IMR-90 (cell line): ENCODE data around the gene SDK1. TPM values are rescaled to one million over a fixed set of nuclear protein-coding genes. Genes with fewer than 3 reads are reported as not detected.

Source experiments
- ATAC-seq: fragments of 200-7000 bp; cut with Tn5 transposase; 2 replicates; pipeline ENCODE4 v1.9.1; 2020; ENCODE audit warnings: low read depth, mild to moderate bottlenecking, moderate library complexity
- BruUV-seq: library from RNA; stranded (reverse); fragments of 400-500 nt; replicated peaks from 2 replicates; lab custom pipeline; 2021; lab: Mats Ljungman, UMichigan
- CTCF ChIA-PET: fragments of 300-600 bp; formaldehyde crosslinking; extraction: SDS; loops from one replicate; lab custom pipeline; 2021; ENCODE audit warnings: antibody characterized with exemption; lab: Yijun Ruan, JAX
- POLR2A ChIA-PET: fragments of 300-600 bp; sonication (Branson Sonifier 250); formaldehyde crosslinking; loops from one replicate; lab custom pipeline; 2022; ENCODE audit warnings: antibody characterized with exemption; ENCODE audit not compliant: unreplicated experiment; lab: Charles Lee
- DNase-seq: peaks from one replicate; pipeline ENCODE4 v3.0.0; 2013
- H2AFZ ChIP-seq: replicated peaks from 2 replicates; pipeline ENCODE3; 2013; ENCODE audit warnings: low read length, mild to moderate bottlenecking; ENCODE audit not compliant: poor library complexity
- H2AK5ac ChIP-seq: 2 replicates; pipeline ENCODE4 v1.6.1; 2013; ENCODE audit warnings: low read depth, low read length, inconsistent platforms
- H2AK9ac ChIP-seq: replicated peaks from 2 replicates; pipeline ENCODE3; 2013; ENCODE audit warnings: mild to moderate bottlenecking, low read depth, low read length, moderate library complexity; ENCODE audit not compliant: poor library complexity
- H2BK120ac ChIP-seq: 2 replicates; pipeline ENCODE4 v1.6.1; 2013; ENCODE audit warnings: low read depth, low read length, inconsistent platforms
- H2BK15ac ChIP-seq: 3 replicates; pipeline ENCODE4 v1.6.1; 2013; ENCODE audit warnings: low read depth, low read length, inconsistent platforms
- H2BK20ac ChIP-seq: 2 replicates; pipeline ENCODE4 v1.6.1; 2013; ENCODE audit warnings: low read depth, mild to moderate bottlenecking, inconsistent platforms, low read length, moderate library complexity
- H2BK5ac ChIP-seq: 2 replicates; pipeline ENCODE4 v1.6.1; 2013; ENCODE audit warnings: mild to moderate bottlenecking, low read depth, low read length, inconsistent platforms; ENCODE audit not compliant: poor library complexity, severe bottlenecking
- H3K14ac ChIP-seq: replicated peaks from 2 replicates; pipeline ENCODE4 v1.6.1; 2013; ENCODE audit warnings: low read depth, low read length, inconsistent platforms
- H3K18ac ChIP-seq: 2 replicates; pipeline ENCODE4 v1.6.1; 2013; ENCODE audit warnings: low read depth, low read length, control low read depth
- H3K23ac ChIP-seq: 2 replicates; pipeline ENCODE4 v1.6.1; 2013; ENCODE audit warnings: low read depth, low read length, inconsistent platforms
- H3K27ac ChIP-seq: 2 replicates; pipeline ENCODE4 v1.5.1; 2013; ENCODE audit warnings: mild to moderate bottlenecking, control low read depth, low read length; ENCODE audit not compliant: insufficient read depth
- H3K27me3 ChIP-seq: 2 replicates; pipeline ENCODE4 v1.6.1; 2013; ENCODE audit warnings: low read length; ENCODE audit not compliant: control insufficient read depth, insufficient read depth
- H3K36me3 ChIP-seq: 2 replicates; pipeline ENCODE4 v1.6.1; 2013; ENCODE audit warnings: low read length, mixed read lengths; ENCODE audit not compliant: control insufficient read depth, insufficient read depth
- H3K4ac ChIP-seq: 2 replicates; pipeline ENCODE4 v1.6.1; 2013; ENCODE audit warnings: low read depth, low read length, inconsistent platforms
- H3K4me1 ChIP-seq: 2 replicates; pipeline ENCODE4 v1.6.1; 2013; ENCODE audit warnings: low read length, mixed read lengths; ENCODE audit not compliant: control insufficient read depth, insufficient read depth
- H3K4me2 ChIP-seq: 2 replicates; pipeline ENCODE4 v1.6.1; 2013; ENCODE audit warnings: low read depth, mild to moderate bottlenecking, control low read depth, low read length, moderate library complexity
- H3K4me3 ChIP-seq: 2 replicates; pipeline ENCODE4 v1.5.1; 2013; ENCODE audit warnings: low read depth, mild to moderate bottlenecking, control low read depth, low read length, moderate library complexity; ENCODE audit not compliant: insufficient read depth
- H3K56ac ChIP-seq: 2 replicates; pipeline ENCODE4 v1.6.1; 2013; ENCODE audit warnings: low read length, inconsistent platforms; ENCODE audit not compliant: insufficient read depth; ENCODE audit errors: extremely low read depth
- H3K79me1 ChIP-seq, 2 experiments: 2 replicates each; pipeline ENCODE4 v1.6.1; 2013; ENCODE audit warnings: low read length in 2 of 2, inconsistent platforms in 1 of 2, low read depth in 1 of 2
- H3K9ac ChIP-seq: 2 replicates; pipeline ENCODE4 v1.6.1; 2013; ENCODE audit warnings: low read depth, low read length, control low read depth
- H3K9me1 ChIP-seq: 2 replicates; pipeline ENCODE4 v1.6.1; 2013; ENCODE audit warnings: low read length, inconsistent platforms; ENCODE audit not compliant: insufficient read depth
- H3K9me3 ChIP-seq: 2 replicates; pipeline ENCODE4 v1.6.1; 2013; ENCODE audit warnings: low read length; ENCODE audit not compliant: control insufficient read depth, insufficient read depth
- H4K20me1 ChIP-seq: 2 replicates; pipeline ENCODE4 v1.6.1; 2013; ENCODE audit warnings: low read length, inconsistent platforms; ENCODE audit not compliant: insufficient read depth
- H4K5ac ChIP-seq: 2 replicates; pipeline ENCODE4 v1.6.1; 2013; ENCODE audit warnings: mild to moderate bottlenecking, low read depth, low read length, control low read depth
- H4K8ac ChIP-seq, 2 experiments: 2 replicates each; pipeline ENCODE4 v1.6.1; 2013; ENCODE audit warnings: low read depth in 2 of 2, low read length in 2 of 2, control low read depth in 1 of 2, inconsistent platforms in 1 of 2
- H4K91ac ChIP-seq: 2 replicates; pipeline ENCODE4 v1.6.1; 2013; ENCODE audit warnings: low read depth, low read length, inconsistent platforms; ENCODE audit not compliant: insufficient read depth
- MAFK ChIP-seq: IDR thresholded peaks from 2 replicates; pipeline ENCODE4 v1.6.1; 2012; ENCODE audit warnings: low read depth, low read length, improper control_type of control experiment
- POLR2A ChIP-seq: IDR thresholded peaks from 2 replicates; pipeline ENCODE4 v1.6.1; 2012; ENCODE audit warnings: mild to moderate bottlenecking, low read depth, low read length
- RFX5 ChIP-seq: IDR thresholded peaks from 2 replicates; pipeline ENCODE4 v1.8.0; 2012; ENCODE audit warnings: low read depth, mild to moderate bottlenecking, low read length, moderate library complexity
- SMC3 ChIP-seq: fragments of 150-350 bp; IDR thresholded peaks from 2 replicates; pipeline ENCODE4 v1.6.1; 2016; ENCODE audit warnings: low read depth, mild to moderate bottlenecking, antibody characterized with exemption, low read length, moderate library complexity
- WGBS, 2 experiments: methylation state at CpG; one replicate each; pipeline versions ENCODE4 v1.1.5 to v1.1.7; 2013; ENCODE audit warnings: missing lambda C conversion rate in 2 of 2; ENCODE audit not compliant: insufficient read length in 1 of 2; ENCODE audit errors: extremely low coverage in 2 of 2; 5-methylcytosine and 5-hydroxymethylcytosine counted together
- dilution Hi-C: fragments of 300-500 bp; cut with HindIII; formaldehyde crosslinking; loops from one replicate; pipeline ENCODE4 v1.14.3; 2018; ENCODE audit warnings: low sequenced_read_pairs; ENCODE audit not compliant: unreplicated experiment
- in situ Hi-C: fragments of 300-500 bp; cut with MboI; formaldehyde crosslinking; loops from 3 replicates; pipeline ENCODE4 v1.14.3; 2019; ENCODE audit warnings: low sequenced_read_pairs, inconsistent platforms, mixed read lengths
- intact Hi-C: fragments of 100-400 bp; cut with micrococcal nuclease; formaldehyde crosslinking; loops from 2 replicates; pipeline ENCODE4 v1.10.0; 2022
- polyA plus RNA-seq, 3 experiments: library from polyadenylated mRNA; depleted of rRNA; stranded (reverse); fragments of >200 nt; gene quantifications; 2 replicates each; pipeline ENCODE4 v1.2.3, GENCODE V29; 2012; ENCODE audit warnings: low replicate concordance in 1 of 3
- total RNA-seq: library from RNA; depleted of rRNA; stranded (reverse); fragments of >200 nt; gene quantifications from 2 replicates; pipeline ENCODE4 v1.2.3, GENCODE V29; 2012

The SDK1 gene
- total and polyA plus RNA-seq, 2 of the 4 experiments (the other 2 are of a cell fraction): 1.5 to 1.6 TPM

GRCh38 chr7:3721422-3721821, 420.4 kb downstream of the SDK1 start:
- BruUV-seq: no TSS peak
- ATAC-seq: no peak

More at GRCh38 chr7:3721422-3721821, 420.4 kb downstream of the SDK1 start:
- POLR2A ChIA-PET: no interaction called here
- Histone ChIP-seq H2AK9ac (no peak overlapping the region), H4K91ac (no peak overlapping the region), H3K79me1 (no peaks in the 10 kb centered on the region), H3K9me3 (0 out of 2 replicates have a peak, but pooled peaks cover under 1% of the 10 kb centered on the region), H3K9ac (no peak overlapping the region), H4K20me1 (no peaks in the 10 kb centered on the region), H2AFZ (no peak overlapping the region), H3K9me1 (no peaks in the 10 kb centered on the region), H2BK20ac (no peak overlapping the region), H3K56ac (no peak overlapping the region; the same call in 1 of the 2 replicates), H2AK5ac (no peak overlapping the region), H3K18ac (no peak overlapping the region), H3K4ac (no peak overlapping the region), H3K27me3 (no peaks in the 10 kb centered on the region), H3K27ac (no peak overlapping the region), H3K23ac (no peak overlapping the region), H3K36me3 (no peaks in the 10 kb centered on the region), H4K5ac (no peak overlapping the region), H2BK5ac (no peak overlapping the region), H3K4me2 (no peak overlapping the region), H3K4me1 (no peaks in the 10 kb centered on the region), H4K8ac (no peak overlapping the region), H3K14ac (no peak overlapping the region), H2BK15ac (no peak overlapping the region), H3K4me3 (no peak overlapping the region), H2BK120ac (no peak overlapping the region)
- dilution Hi-C loops: no loop called here
- intact Hi-C loops: no loop called here
- TF ChIP-seq POLR2A (no peak), RFX5 (no peak), MAFK (no peak), SMC3 (no peak)
- no CpG with 5 or more reads among the region's 3 CpGs for WGBS, 2 experiments
- no peak for DNase-seq
- in situ Hi-C loops: no loop called here
- CTCF ChIA-PET: no interaction called here
